GM19455 (cell line): ENCODE data around the gene TYMP.

Experiments
- ATAC-seq: cut with Tn5 transposase; IDR thresholded peaks from one replicate; pipeline ENCODE4 v1.9.1; 2021; ENCODE audit not compliant: unreplicated experiment

TYMP gene

DNA sequence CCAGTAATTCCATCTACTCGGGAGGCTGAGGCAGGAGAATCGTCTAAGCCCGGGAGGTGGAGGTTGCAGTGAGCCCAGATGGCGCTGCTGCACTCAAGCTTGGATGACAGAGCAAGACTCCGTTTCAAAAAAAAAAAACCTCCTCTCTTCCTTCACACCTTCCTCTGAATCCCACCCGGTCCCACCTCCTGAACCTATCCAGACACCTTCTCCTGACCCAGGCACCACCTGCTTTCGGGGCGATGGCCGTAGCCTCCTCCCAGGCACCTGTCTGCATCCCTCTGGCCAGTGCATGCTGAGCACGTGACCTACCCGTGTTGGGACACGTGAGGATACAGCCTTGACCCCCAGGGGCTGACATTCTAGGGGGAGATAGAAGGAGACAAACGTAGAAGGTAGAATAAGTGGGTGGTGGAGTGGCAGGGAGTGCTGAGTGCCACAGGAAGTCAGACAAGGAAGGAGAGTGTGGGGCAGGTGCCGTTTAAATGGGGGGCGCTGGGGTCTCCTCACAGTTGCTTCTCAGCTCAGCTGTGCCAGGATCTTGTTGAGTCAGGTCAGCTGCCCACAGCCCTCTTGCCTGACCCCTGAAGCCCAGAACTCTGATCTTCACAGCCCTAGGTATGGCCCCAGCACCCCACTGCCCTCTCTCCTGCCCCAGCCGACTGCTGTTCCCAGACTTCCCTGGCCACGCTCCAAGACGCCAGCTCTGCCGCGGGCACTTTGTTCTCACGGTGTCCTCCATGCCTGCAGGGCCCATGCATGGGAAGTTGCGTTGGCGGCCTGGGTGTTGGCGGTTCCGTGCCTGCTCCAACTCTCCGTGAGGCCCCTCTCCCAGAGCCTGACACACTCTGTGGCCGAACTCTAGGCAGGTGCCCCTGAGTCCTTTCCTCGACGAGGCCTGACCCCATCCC, 44.3 kb downstream of the TYMP start:
- ATAC-seq = no peak

DNA sequence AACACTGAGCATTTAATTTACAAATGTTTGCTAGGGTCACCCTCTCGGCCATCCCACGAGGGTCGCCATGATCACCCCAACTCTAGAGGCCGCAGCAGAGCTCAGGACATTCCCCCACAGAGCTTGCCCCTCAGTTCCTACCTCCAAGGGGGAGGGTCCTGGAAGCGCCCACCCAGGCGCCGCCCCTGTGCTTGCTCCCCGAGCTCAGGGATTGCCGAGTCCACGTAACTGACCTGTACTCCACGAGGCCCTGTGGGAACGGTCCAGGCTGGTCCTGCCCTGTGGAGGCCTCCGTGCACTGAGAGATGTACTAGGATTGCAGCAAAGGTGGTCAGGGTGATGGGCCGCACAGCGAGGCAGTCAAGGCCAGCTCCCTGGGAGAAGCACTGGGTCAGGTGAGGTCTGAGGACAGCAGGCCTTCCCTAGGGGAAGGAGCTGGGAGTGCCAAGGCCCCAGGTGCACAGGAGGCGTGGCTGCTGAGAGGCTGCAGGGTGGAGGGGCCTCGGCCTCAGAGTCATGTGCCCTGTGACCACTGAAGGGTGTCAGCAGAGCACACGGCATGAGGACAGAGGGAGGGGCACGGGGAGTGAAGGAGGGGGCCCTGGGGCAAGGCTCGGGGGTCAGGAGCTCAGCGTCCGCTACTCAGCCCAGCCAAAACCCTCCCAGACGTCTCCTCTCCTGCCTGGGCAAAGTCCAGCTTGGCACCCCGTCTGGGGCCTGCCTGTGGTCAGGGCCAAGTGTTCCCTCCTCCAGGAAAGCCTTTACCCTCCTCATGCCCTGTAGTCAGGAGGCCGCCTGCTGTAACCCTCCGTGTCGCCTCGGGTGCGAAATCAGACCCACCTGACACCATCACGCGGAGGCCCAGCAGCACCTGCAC, 45.6 kb downstream of the TYMP start:
- ATAC-seq = no peak

DNA sequence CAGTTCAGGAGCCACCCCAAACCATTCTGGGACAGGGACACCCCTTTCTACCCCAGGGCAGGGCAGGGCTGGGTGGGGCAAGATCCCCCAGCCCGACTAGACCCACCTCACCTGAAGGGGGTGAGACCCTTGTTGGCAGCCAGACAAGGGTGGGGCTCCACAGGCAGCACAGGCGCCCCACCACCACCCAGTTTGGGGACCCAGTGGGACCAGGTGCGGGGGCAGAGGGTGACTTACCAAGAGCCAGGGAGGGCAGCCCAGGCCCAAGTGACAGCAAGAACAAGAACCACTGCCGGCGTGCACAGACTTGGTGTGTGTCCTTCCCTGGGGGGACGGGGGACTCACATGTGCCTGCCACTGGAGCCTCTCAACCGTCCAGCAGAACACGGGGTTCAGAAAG, 46.3 kb downstream of the TYMP start:
- ATAC-seq = no peak

DNA sequence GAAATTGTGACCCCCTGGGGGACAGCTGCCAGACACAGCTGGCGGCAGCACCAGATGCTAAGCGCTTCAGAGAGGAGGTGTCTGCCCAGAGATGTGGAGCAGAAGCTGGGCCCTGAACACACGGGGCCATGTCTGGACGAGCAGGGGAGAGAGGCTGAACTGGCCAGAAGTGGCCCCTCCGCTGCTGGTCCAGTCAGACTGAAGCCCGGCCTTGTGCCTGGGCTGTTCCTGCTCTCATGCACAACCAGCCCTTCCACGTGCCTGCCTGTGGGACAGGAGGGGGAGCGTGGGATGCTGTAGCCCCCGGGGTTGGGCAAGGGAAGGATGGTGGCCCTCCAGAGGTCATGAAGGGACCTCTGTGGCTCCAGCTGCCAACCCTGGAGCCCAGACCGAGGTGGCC, 46.7 kb downstream of the TYMP start:
- no peak for ATAC-seq

DNA sequence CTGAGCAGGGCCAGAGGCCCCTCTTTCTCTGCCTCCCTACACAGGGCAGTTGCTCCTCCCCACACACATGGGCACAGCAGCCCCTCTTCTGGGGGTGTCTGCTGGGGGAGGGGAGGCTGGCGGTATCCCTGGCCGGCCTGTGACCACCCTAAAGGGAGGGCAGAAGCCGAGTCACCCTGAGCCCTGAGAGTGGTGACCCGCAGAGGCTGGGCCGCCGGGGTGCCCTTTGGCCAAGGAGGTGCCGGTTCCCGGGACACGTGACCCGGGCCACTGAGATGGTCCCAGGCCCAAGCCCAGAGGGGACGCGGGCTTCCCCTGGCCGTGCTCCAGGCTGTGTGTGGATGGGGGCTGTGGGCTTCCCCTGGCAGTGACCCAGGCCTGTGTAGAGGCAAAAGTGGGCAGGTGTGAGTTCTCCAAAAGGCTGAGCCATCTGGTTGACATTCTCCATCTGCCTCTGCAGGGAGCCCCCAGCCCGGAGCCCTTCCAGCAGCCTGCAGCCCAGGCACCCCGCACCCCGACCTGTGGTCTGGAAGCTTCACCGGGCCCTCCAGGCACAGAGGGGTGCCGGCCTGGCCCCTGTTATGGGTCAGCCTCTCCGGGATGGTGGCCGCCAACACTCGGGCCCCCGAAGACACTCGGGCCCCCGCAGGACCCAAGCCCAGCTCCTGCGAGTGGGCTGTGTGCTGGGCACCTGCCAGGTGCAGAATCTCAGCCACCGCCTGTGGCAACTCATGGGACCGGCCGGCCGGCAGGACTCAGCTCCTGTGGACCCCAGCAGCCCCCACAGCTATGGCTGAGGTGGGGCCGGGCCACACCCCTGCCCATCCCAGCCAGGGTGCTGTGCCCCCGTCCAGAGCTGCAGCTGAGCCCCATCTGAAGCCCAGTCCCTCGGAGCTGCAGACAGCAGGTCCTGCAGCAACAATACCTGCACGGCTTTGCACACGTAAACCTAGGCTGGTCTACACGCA, 47.4 kb downstream of the TYMP start:
- ATAC-seq = no peak

DNA sequence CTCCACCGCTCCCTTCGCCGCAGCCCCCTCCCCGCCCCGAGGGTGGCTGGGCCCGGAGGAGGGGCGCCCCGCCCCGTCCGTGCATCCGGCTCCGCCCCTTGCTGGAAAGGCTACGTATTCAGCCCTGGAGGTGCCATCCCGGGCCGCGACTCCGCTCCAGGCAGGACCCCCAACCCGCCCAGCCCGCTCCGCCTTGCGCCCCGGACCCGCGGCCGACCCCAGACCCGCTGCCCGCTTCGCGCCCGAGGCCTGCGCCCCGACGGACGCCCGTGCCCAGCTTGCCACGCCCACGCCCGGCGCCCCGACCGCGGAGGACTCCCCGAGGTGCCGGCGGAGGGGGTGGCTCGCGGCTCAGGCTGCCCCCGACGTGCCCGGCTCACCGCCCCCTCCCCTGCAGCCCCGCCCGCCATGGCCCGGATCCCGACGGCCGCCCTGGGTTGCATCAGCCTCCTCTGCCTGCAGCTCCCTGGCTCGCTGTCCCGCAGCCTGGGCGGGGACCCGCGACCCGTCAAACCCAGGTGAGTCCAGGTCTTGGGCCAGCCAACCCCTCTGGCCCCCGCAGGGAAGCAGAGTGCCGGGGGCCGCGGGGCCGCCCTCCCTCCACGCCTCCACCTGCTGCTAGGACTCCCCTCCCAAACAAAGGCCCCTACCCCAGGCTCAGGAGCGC, 48.2 kb downstream of the TYMP start, which contains the start of gene ADM2:
TSS of gene ADM2 (plus strand) at position 104 of the 667 bp plus-strand sequence. CDS start at position 409, 305 bp downstream.
- no peak for ATAC-seq

DNA sequence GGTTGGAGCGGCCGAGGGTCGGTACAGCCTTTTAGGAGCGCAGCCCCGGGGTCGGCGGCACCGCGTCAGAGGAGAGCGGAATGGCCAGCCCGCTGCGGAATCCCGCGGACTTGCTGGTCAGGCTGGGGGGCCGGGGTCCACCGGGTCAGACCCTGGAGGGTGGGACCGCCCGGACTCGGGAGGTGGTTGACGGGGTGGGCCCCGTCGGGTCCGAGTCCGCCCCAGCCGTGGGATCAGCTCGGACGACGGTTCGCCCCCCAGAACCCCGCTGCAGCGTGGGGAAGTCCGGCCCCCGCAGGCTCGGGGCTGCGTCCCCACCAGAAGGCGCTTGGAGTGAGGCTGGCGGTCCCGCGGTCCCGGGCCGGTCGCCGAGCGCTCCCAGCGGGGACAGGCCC, 48.8 kb downstream of the TYMP start:
- ATAC-seq = no peak

DNA sequence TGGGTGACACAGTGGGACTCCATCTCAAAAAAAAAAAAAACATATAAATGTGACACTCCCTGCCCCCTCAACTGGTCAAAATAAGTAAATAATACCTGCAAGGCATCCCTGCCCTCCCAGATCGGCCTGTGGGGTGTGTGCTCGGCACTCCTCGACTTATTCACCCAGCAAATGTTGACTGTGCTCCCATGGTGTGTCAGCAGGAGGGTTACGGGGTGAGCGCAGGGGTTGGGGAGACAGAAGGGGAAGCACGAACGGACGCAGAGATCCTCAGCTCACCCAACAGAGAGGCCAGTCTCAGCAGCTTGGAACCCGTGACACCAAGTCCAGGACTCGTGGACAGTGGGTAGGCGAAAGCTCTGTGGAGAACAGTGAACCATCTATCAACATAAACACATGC, 50.1 kb downstream of the TYMP start:
- no peak for ATAC-seq

DNA sequence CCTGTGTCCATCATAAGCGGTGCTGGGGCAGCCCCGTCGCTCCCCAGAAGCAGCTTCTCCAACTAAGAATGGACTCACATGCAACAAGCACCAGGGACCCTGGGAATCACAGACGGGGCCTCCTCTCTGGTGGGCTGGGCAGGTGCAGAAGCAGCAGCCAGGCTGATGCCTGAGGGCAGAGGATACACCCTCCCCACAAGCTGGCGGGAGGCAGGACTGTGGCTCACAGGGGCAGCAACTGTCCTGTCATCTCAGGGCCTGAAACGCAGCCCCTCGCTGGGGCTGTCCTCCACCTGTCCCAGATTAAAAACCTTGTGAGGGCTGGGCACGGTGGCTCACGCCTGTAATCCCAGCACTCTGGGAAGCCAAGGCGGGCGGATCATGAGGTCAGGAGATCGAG, 51.9 kb downstream of the TYMP start:
- ATAC-seq = no peak

DNA sequence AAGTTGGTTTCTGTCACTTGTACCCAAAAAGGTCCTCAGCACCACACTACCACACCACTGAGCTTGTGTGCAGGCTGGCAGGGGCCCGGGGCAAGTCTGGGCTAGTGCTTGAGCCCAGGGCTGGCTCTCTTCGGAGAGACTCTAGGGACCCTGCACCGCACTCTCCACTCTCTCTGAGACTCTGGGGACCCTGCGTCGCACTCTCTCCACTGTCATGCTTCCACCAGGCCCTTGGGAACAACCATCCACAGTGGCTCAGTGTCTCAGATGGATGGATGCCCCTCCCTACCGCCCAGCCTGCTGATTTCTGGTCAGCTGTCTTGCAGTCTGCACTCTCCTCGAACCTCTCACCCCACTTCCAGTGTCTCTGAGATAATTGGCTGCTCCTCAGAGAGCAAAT, 52.9 kb downstream of the TYMP start:
- no peak for ATAC-seq
